Measurements from ENCODE around the gene CLCA2.
A peak's percentile ranks its signal among the peaks of the same experiment; 100 is the strongest.

CLCA2 gene

GRCh38 chr1:86472767-86473166, 48.8 kb downstream of the CLCA2 start:
- DNase-seq (ENCODE audit: low spot score), result no peak

GRCh38 chr1:86477256-86477655, 53.3 kb downstream of the CLCA2 start:
- no peak for DNase-seq (ENCODE audit: low spot score)

- no peak for DNase-seq (ENCODE audit: low spot score)
Observed at GRCh38 chr1:86477682-86478081, 53.7 kb downstream of the CLCA2 start.

DNA sequence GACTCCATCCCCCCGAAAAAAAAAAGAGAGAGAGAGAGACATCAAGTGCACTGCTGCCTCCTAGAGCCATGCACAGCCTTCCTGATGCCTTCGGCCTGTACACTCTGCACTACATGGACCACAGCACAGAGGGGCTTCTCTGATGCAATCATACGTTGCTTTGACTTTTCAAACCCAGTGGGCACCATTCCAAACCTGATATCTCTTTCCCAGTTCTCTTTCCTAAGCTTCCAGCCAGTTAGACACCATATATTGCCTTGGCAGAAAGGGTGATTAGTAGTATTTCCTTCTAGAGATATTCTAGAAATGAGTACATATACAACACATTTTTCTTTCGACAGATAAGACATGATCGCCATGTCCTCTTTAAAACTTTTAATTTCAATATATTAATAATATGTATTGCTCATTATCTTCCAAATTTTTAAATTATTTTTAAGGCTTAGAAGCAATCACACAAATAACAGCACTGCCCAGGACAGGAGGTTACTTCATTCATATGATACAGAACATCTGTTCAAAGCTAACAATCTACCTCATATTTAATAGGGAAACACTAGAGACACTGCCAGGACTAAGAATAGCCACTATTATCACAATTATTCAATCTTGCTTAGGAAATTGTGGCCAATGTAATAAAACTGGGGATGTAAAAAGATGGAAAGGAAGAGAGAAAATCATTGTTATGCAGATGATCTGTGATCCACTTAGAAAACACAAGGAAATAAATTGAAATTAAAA, 54.6 kb downstream of the CLCA2 start:
- DNase-seq (ENCODE audit: low spot score), result no peak

GRCh38 chr1:86481966-86482365, 58.0 kb downstream of the CLCA2 start:
- no peak for DNase-seq (ENCODE audit: low spot score)

GRCh38 chr1:86487131-86487810, 63.3 kb downstream of the CLCA2 start:
- DNase-seq (ENCODE audit: low spot score), result no peak

- DNase-seq (ENCODE audit: low spot score), result no peak
Observed at GRCh38 chr1:86487811-86488141, 63.8 kb downstream of the CLCA2 start.

DNA sequence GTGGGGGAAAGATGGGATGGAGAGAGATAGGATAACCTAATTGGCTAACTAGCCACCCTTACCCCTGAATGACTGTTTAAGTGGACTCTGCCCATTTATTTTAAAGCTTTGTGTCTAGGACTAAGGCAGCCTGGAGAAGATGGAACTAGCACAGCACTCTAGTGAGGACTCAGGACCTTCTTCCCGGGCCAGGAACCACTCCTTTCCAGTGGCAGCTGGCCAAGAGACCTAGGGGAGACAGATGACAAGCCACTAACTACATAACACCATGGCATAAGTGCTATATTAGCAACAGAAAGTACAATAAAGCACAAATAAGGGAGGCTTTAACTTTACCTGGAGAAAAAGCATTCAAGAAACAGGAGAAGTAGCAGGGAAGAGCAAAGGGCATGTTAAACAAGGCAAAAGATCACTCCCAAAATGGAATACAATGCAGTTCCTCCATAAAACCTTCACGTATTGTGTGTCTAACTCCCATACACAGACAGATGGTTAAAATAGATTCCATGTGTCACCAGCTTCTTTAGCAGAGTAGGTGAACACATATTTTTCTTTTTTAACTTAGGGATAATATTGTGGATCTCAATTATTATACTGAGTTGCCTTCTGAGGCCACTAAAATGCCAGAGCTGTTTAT, 65.4 kb downstream of the CLCA2 start:
- DNase-seq (ENCODE audit: low spot score), result no peak

DNA sequence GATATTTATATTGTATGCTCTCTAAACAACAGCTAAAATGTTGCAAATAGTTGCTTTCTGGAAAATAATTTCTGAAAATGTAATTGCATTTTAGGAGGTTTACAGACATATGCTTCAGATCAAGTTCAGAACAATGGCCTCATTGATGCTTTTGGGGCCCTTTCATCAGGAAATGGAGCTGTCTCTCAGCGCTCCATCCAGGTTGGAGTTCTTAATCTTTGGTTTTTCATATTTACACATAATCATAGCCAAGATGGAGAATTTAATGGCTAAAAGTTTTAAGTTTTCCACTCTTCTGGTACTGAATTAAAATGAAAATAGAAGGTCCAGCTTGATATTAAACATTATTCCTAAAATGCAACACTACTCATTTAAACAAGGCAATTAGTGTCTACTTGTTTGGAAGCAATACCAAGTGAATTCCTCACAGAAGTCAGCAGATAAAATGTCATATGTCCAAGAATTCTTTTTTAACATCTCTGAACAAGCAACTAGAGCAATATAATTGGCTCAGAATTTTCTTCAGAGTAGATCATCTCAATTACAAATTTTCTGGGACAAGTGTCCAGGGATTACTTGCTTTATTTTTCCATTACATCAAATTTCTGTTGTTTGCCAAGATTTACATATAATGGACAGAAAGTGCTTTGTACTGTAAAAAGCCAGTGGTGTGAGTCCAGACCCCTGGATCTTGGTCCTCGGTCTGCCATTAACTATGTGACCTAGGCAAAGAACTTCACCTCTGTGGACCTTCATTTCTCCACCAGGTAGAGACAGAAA, 67.4 kb downstream of the CLCA2 start:
- DNase-seq (ENCODE audit: low spot score), result no peak

DNA sequence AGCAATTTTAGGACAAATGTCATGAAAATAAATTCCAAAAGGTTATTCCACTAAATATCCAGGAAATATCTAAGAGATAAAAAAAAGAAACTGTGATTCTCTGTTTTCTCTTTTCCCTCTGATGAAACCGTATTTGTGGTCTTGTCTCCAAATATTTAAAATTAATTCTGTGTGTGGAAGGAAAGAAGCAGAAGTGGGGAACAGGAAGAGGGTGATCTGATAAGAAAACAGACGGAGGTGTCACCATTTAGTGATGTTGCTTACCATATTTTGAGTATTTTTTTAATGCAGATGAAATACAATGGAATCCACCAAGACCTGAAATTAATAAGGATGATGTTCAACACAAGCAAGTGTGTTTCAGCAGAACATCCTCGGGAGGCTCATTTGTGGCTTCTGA, 74.3 kb downstream of the CLCA2 start:
- no peak for DNase-seq (ENCODE audit: low spot score)

DNA sequence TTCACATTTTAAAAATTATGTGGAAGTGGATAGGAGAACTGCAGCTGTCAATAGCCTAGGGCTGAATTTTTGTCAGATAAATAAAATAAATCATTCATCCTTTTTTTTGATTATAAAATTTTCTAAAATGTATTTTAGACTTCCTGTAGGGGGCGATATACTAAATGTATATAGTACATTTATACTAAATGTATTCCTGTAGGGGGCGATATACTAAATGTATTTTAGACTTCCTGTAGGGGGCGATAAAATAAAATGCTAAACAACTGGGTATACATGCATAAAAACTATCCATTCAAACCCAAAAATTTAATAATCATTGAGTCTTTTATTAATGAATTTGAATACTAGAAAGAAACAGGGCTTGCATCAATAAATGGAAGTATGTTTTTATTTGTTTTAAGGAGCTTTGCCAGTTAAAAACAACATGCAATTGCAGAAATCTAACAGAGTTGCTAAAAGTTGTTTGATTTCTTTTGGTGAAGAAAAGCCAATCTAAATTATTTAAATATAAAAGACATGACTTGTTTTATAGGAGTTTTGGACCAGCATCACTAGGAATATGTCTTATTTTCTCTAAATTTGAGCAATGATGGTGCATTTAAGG, 76.1 kb downstream of the CLCA2 start:
- DNase-seq (ENCODE audit: low spot score), result peak; percentile 82

DNA sequence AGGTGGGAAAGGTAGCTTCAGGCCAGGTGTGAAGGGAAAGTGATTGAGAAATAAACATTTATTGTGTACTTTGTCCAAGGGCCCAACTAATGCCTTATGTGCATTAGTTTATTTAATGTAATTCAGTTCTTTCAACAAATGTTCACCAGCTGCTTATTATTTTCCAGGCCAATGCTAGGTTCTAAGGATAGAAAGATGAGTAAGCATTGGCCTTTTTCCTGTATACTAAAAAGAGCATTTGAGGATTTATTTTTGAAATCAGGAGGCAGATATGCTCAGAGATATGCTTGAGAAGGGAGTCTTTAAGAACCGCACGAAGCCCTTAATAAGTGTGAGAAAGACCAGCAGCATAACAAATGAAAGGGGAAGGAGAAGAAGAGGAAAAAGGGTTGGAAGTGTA, 76.7 kb downstream of the CLCA2 start:
- no peak for DNase-seq (ENCODE audit: low spot score)

DNA sequence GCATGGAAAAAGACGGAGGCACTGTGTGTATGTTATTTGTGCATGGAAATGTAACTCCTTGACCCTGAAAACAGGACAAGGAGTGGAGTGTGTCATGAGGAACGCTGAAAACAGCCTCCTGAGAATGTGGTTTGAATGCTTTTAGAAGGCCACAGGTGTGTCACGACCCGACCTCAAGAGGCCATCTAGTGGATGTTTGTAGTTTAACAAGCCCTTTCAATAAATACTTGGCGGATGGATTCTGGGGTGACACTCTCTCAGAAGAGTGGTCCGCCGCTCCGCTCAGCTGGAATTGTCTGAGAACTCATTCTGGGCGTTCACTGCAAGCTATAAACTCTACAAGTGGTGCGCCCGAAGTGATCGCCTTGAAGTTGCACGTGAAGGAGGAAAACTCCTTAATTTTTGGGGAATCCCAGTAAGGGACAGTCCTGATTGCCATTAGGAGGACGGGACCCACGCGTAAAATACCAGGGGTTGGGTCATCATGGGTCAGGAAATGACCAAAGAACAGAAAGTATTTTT, 78.2 kb downstream of the CLCA2 start:
- peak; percentile 69 for DNase-seq (ENCODE audit: low spot score)

DNA sequence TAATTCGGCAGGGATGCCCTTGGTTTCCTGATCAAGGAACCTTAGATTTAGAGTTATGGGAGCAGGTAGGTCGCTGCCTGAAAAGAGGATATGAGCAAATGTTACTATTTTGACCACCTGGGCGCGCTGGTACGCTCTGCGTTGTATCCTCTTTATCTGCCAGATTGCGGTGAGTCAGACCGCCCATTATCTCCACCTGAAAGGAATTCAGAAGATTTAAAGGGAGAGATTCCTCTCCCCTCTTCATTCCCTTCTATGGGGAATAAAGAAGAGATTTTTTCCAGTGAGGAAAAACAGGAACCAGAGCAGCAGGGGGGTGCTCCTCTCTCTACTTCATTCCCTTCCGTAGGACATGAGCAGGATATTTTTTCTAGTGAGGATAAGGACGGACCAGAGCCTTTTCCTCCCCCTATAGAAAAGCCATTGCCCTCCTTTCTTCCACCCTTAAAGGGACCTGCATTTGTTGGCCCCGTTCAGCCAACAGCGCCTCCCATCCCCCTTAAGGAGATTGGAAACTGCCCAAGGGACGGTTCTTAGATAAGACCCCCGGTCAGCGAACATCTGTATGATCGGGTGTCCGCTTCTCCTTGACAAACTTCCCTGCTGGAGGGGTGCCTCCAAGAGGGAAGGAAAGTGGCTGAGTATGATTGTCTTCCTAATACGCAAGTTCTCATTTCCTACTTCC, 78.9 kb downstream of the CLCA2 start:
- DNase-seq (ENCODE audit: low spot score), result peak; percentile 36

DNA sequence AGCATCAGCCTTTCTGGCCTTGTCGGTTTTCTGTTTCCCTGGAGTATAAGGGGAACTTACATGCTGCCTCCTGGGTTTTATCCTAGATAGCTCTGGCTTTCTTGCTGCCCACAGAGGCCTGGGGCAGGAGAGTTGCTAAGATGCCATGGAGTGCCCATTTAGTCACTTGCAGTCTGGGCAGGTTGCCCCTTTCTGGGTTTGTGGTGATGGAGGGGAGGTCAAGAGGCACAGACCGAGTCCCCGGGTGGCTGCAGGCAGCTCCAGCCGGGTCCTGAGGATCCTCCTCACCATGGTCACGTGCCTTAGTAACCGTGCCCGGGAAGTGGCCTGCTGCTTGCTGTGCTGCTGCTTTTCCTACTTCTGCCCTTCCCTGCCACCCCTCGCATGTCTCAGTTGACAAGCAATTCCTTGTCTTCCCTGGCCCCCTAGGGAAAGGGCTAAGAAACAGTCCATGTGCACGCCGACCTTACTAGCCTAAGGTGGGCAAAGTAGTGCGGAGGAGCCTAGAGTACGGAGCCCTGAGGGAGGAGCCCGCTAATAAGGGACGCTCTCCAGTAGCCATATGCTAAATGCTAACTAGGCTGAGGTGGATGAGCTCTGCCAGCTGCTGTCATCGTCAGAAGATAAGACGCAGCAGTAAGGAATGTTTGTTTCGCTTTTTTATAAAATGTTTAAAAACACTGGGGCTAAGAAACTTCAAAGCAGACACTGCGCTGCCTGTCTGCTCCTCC, 79.6 kb downstream of the CLCA2 start:
- DNase-seq (ENCODE audit: low spot score), result no peak

GRCh38 chr1:86504137-86504479, 80.1 kb downstream of the CLCA2 start:
- DNase-seq (ENCODE audit: low spot score), result no peak

DNA sequence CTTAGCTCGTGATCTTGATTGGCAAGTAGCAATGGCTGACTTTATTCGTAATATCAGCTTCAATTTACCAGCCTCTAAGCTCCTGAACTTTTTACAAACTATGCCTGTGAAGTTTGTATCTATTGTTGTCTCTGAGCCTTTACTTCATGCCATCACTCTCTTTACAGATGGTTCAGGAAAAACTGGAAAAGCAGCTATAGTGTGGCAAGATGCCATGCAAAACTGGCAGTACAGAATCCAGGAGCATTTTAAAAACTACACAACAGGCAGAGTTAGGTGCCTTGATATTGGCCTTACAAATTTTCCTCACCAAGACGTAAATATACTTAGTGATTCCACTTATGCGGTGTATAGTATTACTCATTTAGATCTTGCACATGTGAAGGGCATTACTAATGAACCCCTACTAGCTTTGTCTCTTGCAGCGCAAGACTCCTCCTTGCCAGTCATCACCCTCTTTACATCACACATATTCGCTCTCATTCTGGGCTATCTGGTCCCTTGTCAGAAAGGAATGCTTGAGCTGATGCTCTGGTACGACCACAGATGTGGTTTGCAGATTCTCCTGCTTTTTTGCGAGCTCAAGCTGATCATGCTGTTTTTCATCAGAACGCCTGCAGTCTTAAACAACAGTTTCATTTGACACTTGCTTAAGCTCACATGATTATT, 81.1 kb downstream of the CLCA2 start:
- DNase-seq (ENCODE audit: low spot score), result no peak

DNA sequence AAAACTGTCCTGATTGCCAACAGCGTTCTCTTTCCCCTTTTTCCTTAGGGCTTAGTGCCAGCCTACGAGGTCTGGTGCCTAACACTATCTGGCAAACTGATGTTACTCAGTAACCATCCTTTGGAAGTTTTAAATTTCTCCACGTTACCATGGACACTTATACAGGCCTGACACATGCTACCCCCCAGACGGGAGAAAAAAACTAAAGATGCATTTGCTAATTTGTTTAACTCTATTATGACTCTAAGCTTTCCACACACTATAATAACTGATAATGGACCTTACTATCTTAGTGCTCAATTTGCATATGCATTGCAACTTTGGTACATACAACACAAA, 81.6 kb downstream of the CLCA2 start:
- no peak for DNase-seq (ENCODE audit: low spot score)
